ENCODE measurements around the gene PLAC9.

DNA sequence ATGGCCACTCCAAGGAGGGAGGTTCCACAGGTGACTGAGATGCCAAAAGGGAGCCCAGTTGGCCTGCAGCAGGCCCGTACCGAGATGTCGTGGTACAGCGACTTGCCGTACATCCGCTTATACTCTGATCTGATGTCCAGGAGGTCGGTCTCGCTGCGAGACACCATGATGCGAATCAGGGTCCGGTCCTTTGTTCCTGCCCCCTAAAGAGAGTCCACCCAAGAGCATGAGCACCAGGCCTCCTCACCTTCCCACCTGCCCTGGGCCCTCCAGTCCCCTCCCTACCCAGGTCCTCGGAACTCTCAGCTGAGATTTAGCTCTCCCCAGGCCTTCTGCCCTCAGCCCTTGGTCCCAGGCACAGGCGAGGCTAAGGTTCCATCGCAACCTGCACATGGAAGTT lies 25.0 kb downstream of the PLAC9 start:
- TF ChIP-seq, protein P1, sequence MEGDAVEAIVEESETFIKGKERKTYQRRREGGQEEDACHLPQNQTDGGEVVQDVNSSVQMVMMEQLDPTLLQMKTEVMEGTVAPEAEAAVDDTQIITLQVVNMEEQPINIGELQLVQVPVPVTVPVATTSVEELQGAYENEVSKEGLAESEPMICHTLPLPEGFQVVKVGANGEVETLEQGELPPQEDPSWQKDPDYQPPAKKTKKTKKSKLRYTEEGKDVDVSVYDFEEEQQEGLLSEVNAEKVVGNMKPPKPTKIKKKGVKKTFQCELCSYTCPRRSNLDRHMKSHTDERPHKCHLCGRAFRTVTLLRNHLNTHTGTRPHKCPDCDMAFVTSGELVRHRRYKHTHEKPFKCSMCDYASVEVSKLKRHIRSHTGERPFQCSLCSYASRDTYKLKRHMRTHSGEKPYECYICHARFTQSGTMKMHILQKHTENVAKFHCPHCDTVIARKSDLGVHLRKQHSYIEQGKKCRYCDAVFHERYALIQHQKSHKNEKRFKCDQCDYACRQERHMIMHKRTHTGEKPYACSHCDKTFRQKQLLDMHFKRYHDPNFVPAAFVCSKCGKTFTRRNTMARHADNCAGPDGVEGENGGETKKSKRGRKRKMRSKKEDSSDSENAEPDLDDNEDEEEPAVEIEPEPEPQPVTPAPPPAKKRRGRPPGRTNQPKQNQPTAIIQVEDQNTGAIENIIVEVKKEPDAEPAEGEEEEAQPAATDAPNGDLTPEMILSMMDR (IDR thresholded peaks at IDR 0.05; ENCODE audit: insufficient read depth, low read length, poor library complexity, severe bottlenecking): no peak
- TF ChIP-seq EZH2phosphoT487 (conservative IDR thresholded peaks at IDR 0.05; ENCODE audit: low read length): no peak

Data from SU-DHL-6 (cell line).